ENCODE results near the gene F10. TPM values are rescaled to one million over a fixed set of nuclear protein-coding genes. Genes with fewer than 3 reads are reported as not detected.

The F10 gene
- total RNA-seq, 1 experiment from 2014 or later = 0.10 TPM

DNA sequence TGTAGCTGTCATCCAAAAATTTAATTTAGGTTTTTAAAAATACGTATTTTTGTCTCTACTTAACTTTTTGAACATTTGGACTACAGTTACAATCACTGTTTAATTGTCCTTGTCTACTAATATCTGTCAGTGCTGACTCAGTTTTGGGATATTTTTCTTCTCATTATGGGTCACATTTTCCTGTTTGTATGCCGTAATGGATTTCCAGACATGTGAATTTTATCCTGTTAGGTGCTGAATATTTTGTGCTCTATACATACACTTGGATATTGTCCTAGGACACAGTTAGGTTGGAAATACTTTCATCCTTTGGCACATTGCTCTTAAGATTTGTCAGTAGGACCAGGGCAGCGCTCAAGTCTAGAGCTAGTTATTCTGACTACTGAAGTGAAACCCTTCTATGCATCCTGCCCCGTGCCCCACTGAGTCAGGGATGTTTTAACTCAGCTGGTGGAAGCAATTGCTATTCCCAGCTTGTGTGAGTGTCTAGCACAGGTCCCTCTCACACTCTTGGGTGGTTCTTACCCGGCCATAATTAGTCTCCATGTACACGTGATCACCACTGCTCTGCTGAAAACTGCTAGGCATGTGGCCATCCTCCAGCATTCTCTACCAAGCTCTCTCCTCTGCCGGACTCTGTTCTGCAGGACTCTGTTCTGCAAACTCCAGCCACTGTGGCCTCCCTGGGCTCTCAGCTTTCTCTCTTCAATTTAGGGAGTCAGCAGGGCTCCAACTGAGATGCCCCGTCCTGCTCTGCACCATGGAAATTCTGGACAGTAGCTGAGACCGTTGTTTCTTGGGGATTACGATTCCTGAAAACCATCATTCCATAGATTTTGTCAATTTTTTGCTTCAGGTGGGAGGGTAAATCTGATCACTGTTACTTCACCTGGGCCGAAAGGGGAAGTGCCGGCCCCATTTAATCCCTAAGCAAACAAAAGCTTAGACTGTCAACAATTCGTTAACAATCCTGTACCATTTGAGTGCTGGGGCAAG is 47.0 kb downstream of the F10 start:
- no peak for DNase-seq (ENCODE audit: low read depth)

DNA sequence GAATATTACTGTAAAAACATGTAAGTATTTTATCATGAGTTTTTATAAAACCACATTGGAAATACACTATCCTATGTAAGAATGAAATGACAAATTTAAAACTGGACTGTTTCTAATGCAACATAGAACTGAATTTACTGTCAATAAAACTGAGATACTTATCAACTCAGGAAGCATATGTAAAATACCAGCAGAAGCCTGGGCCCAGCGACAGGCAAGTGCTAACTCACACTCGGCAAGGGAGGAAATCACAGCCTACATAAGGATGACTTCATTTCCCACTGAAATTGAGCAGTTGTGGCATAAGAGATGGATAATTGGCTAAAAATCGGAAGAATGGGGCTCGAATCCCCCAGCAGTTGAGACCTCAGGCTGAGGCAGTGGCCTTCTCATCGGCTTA is 47.9 kb downstream of the F10 start:
- DNase-seq (ENCODE audit: low read depth) = no peak

DNA sequence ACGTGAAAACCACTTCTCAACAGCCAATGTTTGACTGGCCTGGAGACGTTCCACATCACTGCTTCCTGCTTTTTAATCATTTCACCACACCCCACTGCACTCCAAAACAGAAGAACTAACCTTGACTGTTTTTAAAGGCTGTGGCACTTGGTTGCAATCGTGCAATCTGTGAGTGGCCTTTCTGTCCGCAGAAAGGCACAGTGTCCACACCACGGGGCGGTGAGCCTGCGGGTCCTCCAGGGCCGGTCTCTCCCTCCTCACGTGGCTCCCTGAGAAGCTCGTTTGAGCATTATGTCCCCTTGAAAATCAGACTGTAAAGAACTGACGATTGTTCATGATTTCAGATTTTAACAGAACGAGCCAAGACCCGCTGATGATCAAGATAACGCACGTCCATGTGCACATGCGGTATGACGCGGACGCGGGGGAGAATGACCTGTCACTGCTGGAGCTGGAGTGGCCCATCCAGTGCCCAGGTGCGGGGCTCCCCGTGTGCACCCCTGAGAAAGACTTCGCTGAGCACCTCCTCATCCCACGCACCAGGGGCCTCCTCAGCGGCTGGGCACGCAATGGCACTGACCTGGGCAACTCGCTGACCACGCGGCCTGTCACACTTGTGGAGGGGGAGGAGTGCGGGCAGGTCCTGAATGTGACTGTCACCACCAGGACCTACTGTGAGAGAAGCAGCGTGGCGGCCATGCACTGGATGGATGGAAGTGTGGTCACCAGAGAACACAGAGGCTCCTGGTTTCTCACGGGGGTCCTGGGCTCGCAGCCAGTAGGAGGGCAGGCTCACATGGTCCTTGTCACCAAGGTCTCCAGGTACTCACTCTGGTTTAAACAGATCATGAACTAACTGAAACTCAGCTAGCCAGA is 48.9 kb downstream of the F10 start:
- no peak for DNase-seq (ENCODE audit: low read depth)

DNA sequence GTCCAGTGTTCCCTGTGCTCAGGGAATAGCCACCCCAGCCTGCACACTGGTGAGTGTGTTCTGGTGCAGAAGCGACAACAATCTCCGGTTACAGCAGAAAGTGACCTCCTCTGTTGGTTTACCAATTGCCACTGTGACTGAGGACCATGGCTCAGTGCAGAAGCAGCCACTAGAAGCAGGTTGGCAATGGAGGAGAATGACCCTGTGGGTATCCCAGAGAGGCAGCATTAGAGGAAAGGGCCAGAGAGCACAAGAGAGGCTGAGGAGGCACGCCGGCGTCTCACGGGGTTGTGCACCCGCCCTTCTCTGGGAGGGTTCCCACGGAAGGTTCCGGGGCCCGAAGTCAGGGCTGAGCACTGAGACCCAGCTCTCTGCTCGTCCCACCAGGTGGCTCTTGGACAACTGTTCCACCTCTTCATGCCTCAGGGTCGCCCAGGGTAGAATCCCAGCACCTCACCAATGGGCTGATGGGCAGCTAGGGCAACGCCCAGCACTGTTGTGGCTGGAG is 49.9 kb downstream of the F10 start:
- no peak for DNase-seq (ENCODE audit: low read depth)

DNA sequence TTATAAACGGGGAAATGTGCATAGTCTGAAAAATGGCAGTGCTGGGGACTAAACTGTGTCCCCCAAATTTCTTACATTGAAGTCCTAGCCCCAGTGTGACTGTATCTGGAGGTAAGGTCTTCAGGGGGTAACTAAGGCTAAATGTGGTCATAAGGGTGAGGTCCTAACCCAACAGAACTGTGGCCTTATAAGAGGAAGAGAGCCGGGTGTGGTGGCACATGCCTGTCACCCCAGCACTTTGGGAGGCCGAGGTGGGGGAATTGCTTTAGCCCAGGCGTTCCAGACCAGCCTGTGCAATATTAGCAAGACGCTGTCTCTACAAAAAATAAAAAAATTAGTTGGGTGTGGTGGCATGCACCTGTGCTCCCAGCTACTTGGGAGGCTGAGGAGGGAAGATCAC is 53.7 kb downstream of the F10 start:
- DNase-seq (ENCODE audit: low read depth) = no peak

DNA sequence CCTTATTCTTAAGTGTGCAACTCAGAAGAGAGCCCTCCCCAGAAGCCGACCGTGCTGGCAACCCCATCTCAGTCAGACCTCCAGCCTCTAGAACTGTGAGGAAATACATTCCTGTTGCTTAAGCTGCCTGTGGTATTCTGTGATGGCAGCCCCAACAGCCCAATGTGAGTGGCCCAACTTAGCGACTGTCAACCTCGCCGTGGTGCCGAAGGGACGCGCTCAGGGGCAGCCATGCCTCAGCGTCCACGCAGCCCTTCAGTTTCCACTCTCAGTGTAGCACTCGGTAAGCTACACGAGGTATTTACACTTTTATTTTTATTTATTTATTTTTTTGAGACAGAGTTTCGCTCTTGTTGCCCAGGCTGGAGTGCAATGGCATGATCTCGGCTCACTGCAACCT is 54.2 kb downstream of the F10 start:
- DNase-seq (ENCODE audit: low read depth) = no peak

DNA sequence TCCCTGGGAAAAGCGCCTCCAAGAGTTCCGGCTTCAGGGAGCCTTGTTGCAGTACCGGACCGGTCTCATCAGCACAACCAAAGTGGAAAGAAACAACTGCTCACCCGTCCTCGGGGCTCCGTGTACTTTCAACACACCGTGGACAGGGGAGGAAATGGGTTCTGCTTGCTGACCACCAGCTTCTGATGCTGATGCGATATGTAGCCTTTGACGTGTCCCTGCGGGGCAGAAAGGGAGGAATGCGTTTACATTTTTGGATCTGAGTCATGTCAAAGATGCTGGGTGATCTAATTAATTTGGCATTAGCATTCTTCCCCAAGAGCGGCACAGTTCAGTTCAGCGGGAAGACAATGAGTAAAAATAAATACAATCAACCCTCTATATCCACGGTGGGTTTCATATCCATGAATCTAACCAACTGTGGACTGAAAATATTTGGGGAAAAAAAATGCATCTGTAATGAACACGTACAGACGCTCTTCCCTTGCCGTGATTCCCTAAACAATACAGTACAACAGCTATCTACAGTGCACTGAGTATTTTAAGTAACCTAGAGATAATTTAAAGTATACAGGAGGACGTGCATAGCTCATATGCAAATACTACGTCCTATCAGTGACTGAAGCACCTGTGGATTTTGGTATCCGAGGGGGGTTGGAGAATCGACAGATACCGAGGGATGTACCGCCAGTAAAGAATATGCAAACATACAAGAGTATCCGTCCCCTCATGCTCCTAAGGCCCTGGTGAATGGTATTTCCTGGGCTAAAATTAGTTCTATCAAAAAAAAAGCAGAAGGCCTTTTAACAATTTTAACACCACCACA is 55.7 kb downstream of the F10 start:
- peak; percentile 96 for DNase-seq (ENCODE audit: low read depth)

DNA sequence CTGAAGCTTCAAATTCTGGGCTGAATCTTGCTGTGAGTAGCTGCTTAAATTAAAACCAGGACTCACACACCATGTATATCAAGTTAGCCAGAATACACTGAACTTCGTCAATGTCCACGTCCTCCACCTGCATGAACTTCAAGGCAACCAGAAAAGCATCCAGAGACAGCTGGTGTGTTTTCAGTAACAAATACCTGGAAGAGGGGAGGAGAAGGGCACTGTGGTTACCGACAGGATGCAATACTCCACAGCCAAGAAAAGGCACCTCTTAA is 56.2 kb downstream of the F10 start:
- peak; percentile 23 for DNase-seq (ENCODE audit: low read depth)

DNA sequence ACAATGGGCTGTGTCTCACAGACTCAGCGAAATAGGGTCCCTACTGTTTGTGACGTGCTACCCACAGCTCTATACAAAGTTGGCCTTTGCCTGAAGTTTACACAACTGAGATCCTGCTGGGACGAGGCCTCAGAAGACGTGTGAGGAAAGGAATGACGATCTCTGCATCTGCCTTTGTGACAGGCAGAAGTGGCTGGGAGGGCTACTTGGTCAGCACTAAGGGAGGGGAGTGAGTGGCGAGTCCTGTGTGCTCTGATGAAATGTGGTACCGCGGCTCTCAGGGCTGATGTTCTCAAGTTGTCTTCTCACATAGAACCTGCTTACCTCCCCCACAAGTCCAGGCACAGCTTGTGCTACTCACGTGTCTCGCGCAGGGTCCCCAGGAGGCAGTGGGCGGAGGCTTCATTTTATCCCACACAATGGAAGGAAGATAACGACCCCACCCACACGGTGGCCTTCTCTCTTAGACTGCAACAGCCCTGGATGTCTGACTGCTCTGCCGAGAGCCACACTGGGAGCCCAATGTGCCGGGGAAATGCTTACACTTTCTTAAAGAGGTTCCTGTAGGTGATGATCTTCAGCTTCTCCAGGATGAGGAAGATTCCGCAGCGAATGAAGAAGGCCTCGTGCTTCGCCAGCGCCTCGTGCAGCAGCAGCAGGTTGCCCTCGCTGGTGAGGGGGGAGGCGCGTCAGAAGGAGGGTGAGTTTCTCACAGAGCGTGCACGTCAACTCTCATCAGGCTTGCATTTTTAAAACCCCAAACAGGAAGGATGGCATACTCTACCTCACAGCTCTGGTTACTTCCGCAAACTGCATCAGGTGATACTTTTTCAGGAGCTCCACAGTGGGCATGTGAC is 57.0 kb downstream of the F10 start:
- no peak for DNase-seq (ENCODE audit: low read depth)

DNA sequence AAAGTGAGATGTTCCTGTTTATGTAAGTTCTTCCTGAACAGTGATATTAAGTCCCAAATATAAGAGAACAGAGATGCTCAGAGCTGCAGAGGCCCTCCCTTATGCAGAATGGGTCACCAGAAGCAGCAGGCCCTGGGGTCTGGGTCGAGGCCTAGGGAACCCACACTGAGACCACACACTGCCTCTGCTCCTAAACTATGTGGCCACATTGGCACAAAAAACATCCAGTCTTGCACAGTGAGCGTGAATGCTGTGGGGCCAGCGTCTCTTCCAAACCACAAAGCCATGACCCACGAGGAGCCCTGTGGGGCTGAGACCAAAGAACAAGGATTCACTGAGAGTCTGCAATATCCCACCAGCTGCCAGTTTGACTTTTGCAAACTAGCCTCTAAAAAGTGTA is 59.4 kb downstream of the F10 start:
- peak; percentile 25 for DNase-seq (ENCODE audit: low read depth)

DNA sequence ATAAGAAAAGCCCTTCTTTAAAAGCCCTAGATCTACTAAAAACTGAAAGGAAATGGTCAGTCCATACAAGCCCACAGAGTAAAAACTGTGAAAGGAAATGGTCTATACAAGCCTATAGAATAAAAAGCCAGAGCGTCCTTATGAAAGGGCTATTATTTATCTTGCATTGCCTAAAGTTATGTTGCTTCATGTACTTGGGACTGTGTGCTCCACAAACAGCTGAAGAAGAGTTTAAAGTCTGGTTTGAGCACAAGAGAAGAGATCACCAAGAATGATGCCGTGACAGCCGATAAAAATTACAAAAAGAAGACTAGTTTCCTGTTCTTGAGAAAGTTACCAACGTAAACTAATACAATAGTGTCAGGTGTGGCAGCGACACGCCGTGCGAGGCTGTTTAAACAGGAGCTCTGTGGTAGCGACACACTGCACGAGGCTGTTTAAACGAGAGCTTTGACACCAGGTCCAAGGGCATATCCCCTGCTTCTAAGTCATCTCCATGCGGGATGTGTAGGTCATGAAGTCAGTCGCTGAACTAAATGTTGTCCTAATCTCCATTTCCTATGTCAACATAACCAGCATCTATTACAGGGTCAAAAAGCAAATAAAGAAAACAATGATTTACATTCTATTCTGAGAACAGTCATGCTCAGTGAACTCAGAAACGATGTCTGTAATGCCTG is 61.0 kb downstream of the F10 start:
- DNase-seq (ENCODE audit: low read depth) = no peak

DNA sequence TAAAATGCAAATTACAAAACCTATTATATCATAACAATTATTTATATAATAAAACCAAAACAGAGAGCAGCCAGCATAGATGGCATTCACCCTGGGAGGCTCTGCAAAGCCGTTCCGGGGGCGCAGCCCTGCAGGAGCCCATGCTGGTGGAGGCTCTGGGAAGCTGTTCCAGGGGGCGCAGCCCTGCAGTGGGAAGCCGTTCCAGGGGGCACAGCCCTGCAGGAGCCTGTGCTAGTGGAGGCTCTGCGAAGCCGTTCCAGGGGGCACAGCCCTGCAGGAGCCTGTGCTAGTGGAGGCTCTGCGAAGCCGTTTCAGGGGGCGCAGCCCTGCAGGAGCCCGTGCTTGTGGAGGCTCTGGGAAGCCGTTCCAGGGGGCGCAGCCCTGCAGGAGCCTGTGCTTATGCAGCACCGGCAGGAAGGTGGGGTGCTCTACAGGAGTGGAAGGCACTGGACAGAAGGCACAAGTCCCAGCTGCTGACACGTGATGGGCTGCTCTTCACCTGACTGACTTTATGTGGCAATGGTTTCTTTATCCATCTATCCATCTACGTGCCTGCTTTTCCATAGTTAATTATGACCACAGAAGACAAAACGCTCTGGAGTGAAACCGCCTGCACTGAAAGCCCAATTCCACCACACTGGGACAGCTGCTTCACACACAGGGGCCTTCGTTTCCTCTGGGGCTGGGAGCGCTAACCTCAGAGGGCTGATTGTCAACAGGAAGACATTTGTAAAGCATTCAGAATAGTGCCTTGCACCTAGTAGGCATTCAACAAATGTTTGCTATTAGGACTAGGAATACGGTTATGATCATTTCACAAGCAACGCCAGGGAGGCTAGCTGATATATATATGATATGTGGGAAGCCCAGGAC is 62.2 kb downstream of the F10 start:
- no peak for DNase-seq (ENCODE audit: low read depth)

DNA sequence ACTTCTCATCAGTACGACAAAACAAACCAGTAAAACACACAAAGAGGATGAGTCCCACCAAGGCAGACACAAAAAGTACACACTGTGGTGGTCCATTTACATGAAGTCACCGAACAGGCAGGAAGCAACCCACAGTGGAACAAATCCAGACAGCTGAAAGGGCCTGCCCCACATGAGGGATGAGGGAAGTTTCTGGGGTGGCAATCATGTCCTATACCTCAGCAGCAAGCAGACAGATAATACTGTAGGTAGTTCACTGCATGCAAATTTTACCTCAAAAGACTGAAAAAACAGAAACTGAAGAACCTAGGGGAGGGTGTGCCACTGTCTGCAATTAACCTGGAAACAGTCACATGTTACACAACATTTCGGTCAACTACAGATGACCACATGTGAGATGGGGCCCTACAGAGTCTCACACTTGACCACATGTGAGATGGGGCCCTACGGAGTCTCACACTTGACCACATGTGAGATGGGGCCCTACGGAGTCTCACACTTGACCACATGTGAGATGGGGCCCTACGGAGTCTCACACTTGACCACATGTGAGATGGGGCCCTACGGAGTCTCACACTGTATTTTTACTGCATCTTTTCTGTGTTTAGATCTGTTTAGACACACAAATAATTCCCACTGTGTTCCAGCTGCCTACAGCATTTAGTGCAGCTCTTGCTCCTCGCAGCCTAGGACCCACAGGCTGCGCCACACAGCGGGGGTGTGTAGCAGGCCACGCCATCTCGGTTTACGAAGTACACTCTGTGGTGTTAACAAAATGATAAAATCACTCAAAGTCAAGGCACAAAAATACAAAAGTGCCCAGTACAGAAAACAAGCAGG is 63.7 kb downstream of the F10 start:
- DNase-seq (ENCODE audit: low read depth) = no peak

DNA sequence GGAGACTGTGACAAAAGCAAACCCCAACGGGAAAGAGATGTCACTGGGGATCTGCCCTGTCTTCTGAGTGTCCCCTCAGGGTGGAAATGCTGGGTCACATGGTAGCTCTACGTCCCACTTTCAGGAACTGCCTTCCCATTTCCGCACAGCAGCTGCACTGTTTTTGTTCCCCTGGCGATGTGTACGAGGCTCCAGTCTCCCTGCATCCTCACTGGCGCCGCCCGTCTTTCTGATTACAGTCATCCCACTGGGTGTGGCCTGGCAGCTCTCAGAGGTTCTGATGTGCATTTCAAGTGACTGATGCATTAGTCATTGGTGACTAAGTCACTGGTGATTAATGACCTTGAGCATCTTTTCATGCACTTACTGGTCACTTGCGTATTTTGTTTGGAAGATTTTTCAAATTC is 64.7 kb downstream of the F10 start:
- peak; percentile 99 for DNase-seq (ENCODE audit: low read depth)

DNA sequence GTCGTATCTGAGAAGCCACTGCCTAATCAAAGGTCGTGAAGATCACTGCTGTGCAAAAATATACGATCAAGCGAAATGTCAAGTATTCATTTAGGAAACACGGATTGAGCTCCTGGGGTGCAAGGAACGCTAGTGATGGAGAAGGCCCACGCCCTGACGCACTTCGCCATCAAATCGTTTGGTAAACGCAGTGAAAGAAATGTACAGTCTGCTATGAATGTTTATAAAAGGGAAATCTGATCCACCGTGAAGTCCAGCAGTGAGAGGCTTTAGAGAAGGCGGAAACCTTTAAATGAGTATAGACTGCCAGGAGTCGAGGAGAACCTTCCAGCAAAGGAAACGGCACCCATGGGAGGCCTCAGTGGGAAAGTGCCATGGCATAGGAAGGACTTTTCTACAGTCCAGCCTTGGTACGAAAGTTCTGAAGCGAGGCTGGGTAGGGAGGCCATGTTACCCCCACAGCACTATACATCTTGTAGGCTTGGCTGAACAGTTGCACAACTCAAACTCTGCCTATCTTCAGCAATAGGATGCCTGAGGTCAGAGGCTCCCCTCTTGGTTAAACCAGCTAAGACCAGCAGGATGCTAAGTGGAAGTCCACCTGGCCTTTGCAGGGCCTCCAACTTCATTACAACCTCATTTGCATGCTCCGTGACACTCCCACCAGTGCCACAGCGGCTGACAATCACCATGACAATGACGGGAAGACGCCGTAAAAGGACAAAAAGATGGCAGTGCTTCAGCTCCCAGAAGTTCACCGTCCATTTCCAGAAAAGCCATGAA is 65.5 kb downstream of the F10 start:
- DNase-seq (ENCODE audit: low read depth) = peak; percentile 14

DNA sequence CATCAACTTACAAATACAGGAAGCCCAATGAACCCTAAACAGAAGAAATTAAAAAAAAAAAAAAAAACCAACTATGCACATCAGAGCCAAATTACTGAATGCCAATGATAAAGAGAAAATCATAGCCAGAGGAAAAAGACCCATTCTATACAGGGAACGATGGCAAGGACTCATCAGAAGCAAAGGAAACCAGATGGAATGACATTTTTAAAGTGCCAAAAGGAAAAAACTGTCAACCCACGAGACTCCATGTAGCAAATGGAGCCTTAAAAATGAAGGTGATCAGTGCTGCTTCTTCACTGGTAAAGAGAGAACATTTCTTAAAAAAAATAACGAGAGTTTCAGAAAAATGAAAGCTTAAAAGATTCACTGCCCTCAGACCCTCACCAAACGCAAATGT is 67.6 kb downstream of the F10 start:
- DNase-seq (ENCODE audit: low read depth) = no peak

DNA sequence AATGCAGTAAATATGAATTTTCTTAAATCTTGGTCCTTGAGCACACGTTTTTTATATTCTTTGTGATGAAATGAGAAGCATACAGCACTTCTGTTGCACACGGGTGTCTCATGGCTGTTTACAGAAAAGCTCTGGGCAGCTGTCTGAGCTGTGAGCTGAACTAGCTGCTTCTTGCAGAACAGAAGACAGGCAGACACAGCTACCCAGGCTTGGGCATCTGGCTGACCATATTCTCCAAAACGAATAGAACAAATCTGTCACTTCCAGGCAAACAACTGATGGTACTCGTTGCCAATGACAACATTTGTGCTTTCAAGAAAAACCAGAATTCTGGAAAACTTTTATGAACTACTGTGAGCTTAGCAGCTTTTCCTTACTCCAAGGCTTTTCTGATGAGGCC is 69.7 kb downstream of the F10 start:
- DNase-seq (ENCODE audit: low read depth) = no peak

DNA sequence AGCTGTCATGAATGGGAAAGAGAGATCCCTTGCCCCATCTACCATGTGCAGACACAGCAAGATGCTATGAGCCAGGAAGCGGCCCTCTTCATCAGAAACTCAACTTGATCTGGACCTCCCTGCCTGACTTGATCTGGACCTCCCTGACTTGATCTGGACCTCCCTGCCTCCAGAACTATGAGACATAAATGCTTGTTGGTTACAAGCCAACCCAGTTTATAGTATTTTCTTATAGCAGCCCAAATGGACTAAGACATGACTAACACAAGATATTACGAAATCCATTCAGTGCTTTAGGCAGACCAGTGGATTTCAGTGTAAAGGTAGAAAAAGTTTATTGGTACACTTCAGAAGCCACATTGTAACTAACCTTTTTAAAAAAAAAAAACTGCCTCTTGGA is 70.3 kb downstream of the F10 start:
- DNase-seq (ENCODE audit: low read depth) = peak; percentile 66

Measured in M059J (cell line).